GM21390 (cell line): ENCODE results near the gene VPS8.
"Not testable (repeated sequence)": the region's sequence is repeated elsewhere in the genome, so short reads cannot be mapped to it uniquely, and the experiment has no call there.

ENCODE experiments used
- ATAC-seq: cut with Tn5 transposase; IDR thresholded peaks from one replicate; pipeline ENCODE4 v1.9.1; 2021; ENCODE audit not compliant: unreplicated experiment

Gene VPS8

GRCh38 chr3:184965639-184966430 lies 153.9 kb downstream of the VPS8 start:
- ATAC-seq = no peak

DNA sequence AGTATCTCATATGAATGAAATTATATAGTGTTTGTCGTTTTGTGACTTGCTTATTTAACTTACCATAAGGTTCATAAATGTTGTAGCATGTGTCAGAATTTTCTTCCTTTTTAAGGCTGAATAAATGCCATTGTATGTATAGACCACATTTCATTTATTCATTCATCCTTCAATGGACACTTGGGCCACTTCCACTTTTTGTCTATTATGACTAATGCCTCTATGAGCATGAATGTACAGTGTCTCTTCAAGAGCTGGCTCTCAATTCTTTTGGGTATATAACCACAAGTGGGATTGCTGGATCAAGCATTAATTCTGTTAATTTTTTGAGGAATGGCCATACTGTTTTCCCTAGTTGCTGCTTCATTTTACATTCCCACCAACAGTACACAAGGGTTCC lies 156.1 kb downstream of the VPS8 start:
- ATAC-seq = no peak

DNA sequence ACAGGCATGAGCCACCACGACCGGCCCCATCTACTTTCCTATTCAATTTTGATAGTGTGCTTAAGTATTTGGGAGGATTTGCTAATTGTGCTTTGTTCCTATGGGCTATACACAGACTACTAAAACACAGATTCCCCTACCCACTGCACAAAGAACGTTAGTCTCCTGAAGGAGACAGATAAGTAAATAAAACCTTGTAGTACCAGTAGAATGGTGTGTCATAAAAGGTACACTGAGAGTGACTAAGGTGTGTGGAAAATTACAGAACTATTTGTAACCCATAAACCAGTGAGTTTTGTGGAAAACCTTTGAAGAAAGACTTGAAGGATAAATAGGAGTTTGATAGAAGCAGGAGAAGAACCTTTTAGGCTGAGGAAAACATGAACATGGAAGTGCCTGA lies 158.2 kb downstream of the VPS8 start:
- ATAC-seq = no peak

DNA sequence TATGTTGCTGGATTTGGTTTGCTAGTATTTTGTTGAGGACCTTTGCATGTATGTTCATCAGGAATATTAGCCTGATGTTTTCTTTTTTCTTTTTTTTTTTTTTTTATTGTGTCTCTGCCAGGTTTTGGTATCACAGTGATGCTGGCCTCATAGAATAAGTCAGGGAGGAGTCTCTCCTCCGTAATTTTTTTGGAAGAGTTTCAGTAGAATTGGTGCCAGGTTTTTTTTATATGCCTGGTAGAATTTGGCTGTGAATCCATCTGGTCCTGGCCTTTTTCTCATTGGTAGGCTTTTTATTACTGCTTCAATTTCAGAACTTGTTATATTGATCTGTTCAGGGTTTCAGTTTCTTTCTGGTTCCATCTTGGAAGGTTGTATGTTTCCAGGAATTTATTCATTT lies 165.8 kb downstream of the VPS8 start:
- ATAC-seq = no peak

GRCh38 chr3:184981071-184981470 lies 169.1 kb downstream of the VPS8 start:
- no peak for ATAC-seq

GRCh38 chr3:184982076-184982475 lies 170.1 kb downstream of the VPS8 start:
- no peak for ATAC-seq

DNA sequence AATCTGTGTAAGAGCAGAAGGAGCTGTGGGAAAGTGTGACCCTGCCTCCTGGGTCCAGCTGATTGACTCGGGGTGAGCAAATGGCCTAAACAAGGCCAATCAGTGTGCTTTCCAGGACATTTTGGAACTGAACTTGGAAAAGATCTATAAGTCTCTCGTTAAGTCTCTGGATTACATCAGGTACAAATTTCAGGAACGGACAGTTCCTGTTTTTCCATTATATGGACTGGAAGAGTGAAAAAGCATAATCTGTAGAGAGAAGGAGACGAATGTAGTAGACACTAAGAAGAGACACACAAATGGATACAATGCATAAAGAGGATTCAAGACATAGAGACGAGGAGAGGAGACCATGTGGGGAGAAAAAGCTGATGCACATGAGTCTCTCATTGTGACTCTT lies 173.6 kb downstream of the VPS8 start:
- no peak for ATAC-seq

DNA sequence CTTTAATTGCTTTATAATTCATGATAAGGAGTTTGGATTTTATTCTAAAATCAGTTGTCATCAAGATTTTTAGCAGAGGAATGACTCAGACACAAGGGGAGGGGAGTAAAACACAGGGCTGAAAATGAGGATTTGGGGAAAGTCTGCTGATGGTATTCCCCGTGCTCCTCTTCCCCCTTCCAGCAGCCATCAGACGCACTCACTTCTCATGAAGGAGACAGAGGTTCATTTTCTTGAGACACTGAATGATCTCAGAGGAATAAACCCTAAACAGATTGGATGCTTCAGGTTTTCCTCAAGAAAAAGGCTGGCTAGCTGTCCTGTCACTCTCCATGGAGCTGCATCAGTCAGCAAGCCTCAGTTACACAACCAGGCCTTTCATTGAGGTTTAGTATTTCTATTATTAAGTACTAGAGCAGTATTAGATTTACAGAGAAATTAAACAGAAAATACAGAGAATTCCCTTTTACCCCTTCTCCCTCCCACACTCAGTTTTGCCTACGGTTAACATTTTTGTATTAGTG lies 174.5 kb downstream of the VPS8 start:
- no peak for ATAC-seq

DNA sequence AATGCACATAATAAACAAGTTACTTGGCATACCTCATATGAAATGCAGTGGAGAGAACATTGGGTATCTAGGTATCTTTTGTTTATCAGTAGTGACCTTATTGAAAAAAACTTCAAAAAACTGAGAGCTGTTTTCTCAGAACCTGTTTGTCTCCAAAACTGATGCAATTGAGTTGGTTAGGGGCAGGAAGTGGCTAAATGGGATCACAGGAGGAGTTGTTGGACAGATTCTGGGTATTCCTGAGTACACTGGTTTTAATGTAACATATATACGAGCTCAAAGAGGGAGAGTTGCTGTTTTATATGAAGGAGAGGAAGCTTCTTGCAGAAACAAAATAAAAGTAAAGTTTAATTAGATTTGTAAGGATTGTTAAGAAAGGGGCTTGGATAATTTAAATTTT lies 181.4 kb downstream of the VPS8 start:
- ATAC-seq = no peak

DNA sequence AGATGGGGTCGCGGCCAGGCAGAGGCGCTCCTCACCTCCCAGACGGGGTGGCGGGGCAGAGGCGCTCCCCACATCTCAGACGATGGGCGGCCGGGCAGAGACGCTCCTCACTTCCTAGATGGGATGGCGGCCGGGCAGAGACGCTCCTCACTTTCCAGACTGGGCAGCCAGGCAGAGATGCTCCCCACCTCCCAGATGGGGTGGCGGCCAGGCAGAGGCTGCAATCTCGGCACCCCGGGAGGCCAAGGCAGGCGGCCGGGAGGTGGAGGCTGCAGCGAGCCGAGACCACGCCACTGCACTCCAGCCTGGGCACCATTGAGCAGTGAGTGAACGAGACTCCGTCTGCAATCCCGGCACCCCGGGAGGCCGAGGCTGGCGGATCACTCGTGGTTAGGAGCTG lies 191.9 kb downstream of the VPS8 start:
- not testable (repeated sequence) for ATAC-seq

- no peak for ATAC-seq
Observed at GRCh38 chr3:185009650-185010049, 197.7 kb downstream of the VPS8 start.

DNA sequence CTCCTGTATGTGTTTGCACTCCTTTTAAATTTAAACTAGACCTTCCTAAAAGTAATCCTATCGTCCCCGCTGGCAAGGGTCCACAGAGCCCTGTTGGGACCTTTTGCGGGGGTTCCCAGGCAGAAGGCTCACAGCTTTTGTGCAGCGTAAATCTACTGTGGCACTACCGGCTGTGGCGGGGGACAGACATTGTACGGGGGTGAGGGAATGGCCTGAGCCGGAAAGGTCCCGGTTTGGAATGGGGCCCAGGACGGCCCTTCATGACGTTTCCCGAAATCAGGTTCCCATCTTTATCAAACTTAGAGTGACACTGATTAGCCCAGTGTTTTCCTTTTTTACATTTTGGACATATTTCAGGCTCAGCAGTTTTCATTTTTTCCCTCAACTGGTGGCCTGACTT lies 205.6 kb downstream of the VPS8 start:
- ATAC-seq = not testable (repeated sequence)

DNA sequence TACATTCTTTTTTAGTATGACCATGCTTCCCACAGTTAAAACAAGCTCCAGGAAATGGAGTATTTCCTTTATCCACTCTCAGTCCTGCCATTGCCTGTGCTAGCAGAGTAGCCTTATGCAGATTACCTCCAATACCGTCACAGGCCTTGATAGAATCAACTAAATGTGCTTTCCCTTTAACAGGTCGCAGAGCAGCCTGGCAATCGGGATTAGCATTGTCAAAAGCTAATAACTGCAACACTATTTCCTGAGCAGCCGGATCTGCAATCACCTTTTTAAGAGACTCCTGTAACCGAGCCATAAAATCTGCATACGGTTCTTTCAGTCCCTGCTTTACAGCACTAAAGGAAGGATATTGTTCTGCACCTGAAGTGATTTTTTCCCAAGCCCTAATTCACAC lies 206.0 kb downstream of the VPS8 start:
- ATAC-seq = not testable (repeated sequence)

GRCh38 chr3:185021256-185021655 lies 209.3 kb downstream of the VPS8 start:
- ATAC-seq = no peak

- ATAC-seq = no peak
Observed at GRCh38 chr3:185024406-185024805, 212.4 kb downstream of the VPS8 start.

DNA sequence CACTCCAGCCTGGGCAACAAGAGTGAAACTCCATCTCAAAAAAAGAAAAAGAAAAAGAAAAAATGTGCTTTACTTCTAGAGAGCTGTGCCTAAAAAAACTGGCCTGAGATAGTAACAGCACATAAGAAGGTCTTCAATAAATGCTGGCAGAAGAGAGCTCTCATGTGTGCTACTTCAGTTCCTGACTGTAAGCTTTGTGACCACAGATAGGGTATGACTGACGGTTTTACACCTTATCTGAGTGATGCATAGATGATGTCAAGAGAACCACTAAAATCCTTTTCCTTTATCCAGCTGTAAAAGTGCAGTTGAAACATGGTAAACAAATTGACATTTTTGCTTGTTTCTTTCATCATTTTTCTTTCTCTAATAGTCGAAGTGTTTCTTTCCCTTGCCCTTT lies 213.0 kb downstream of the VPS8 start:
- ATAC-seq = no peak

DNA sequence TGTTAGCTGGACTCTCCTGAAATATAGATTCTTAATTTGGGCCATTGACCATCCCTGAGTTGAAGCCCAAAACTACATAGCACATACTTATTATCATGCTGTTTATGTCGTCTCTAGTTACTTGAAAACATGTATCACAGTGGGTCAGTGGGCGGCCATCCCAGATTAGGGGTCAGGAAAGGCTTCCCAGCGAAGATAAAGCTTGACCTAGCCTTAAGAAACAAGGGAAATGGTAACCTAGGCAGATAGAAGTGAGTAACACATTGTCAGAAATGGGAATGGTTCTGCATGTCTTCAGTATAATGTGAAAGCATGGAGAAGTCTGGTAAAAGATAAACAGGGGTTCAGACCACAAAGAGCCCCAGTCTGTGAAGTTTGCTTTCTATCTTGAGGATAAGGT lies 216.2 kb downstream of the VPS8 start:
- ATAC-seq = no peak

DNA sequence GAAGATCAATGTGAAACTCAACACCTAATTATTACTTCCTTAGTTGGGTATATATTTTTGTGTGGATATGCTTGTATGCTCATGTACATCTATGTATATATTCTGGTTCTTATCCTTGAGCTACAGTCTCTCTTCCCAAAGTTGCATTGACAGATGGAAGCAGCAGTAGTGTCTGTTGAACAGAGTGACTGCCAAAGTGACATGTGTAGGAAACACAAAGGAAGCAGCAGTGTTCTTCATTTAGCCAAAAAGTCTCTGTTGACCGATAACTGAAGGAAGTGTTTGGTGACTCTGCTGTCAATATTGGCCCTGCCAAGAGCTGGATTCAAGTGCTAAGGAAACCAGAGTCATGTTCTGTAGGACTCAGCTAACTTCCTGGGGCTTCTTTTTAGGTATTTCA lies 217.1 kb downstream of the VPS8 start:
- no peak for ATAC-seq

DNA sequence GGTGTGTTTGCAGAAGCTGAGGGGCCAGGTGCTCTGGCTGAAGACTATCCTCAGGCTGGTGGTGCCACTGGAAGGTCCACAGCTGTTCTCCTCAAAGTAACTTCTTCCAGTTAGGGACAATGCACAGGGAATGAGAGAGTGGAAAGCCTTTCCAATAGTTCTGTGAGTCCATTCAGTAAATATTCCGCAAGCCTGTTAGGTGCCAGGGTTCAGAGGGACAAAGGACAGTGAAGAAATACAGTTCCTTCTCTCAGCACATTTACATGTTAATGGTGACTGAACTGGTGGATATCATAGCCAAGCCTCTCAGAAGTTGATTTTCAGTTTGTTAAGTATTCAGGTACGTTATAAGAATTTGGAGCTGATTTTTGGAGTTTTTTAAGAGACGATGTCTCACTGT lies 218.4 kb downstream of the VPS8 start:
- no peak for ATAC-seq

DNA sequence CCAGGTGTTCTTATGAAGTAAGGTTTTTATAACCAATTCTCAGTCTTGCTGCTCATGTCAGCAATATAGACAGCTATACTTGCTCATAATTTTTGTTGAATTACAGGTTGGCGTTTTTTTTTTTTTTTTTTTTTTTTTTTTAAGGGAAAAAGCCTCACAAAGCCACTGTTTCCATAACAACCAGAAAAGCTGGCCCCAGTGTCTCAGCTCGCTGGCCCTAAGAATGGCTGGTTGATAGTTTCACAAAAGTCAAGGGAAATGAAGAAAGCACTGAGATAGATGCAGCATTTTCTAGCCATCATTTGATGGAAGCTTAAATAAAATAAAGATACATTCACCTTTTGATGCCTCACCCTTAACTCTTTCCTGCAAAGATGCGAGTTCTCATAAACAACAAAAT lies 219.0 kb downstream of the VPS8 start:
- no peak for ATAC-seq

DNA sequence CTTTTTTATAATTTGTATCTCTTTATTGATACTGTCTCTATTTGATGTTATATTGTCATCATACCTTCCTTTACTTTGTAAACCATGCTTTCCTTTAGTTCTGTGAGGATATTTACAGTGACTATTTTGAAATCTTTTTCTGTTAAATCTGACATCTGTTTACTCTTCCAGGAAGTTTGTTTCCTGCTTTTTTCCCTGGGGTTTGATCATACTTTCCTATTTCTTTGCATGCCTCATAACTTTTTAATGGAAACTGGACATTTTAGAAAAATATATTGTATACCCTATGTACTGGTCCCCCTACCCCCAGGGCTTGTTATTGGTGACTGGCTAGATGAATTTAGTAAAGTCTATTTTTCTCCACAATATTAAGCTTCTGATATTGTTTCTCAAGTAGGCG lies 225.8 kb downstream of the VPS8 start:
- ATAC-seq = no peak

GRCh38 chr3:185040425-185040824 lies 228.5 kb downstream of the VPS8 start:
- ATAC-seq = no peak

- no peak for ATAC-seq
Observed at GRCh38 chr3:185041540-185041939, 229.6 kb downstream of the VPS8 start.
